Measurements from ENCODE around the gene EDN2.

EDN2 gene

GRCh38 chr1:41434748-41435449 lies 49.6 kb downstream of the EDN2 start:
- DNase-seq = no peak

- no peak for DNase-seq
These were observed 50.2 kb downstream of the EDN2 start for GRCh38 chr1:41434306-41434705.

- DNase-seq = no peak
These were observed 51.0 kb downstream of the EDN2 start for GRCh38 chr1:41433501-41433900.

- DNase-seq = peak; percentile 78 to 88
These were observed 51.8 kb downstream of the EDN2 start for GRCh38 chr1:41432481-41433280.

- no peak for DNase-seq
These were observed 52.8 kb downstream of the EDN2 start for GRCh38 chr1:41431490-41432350.

GRCh38 chr1:41430582-41430981 lies 53.9 kb downstream of the EDN2 start:
- DNase-seq = no peak

GRCh38 chr1:41430069-41430468 lies 54.4 kb downstream of the EDN2 start:
- DNase-seq = no peak

- no peak for DNase-seq
These were observed 54.8 kb downstream of the EDN2 start for GRCh38 chr1:41429641-41430035.

Measured in stimulated activated CD4-positive, alpha-beta T cell treated with anti-CD3 and anti-CD28 coated beads, Interleukin-2, amount 100 ng/mL, for 24 hours (primary cell).